Measurements from ENCODE around the gene DDIT3.

Gene DDIT3

DNA sequence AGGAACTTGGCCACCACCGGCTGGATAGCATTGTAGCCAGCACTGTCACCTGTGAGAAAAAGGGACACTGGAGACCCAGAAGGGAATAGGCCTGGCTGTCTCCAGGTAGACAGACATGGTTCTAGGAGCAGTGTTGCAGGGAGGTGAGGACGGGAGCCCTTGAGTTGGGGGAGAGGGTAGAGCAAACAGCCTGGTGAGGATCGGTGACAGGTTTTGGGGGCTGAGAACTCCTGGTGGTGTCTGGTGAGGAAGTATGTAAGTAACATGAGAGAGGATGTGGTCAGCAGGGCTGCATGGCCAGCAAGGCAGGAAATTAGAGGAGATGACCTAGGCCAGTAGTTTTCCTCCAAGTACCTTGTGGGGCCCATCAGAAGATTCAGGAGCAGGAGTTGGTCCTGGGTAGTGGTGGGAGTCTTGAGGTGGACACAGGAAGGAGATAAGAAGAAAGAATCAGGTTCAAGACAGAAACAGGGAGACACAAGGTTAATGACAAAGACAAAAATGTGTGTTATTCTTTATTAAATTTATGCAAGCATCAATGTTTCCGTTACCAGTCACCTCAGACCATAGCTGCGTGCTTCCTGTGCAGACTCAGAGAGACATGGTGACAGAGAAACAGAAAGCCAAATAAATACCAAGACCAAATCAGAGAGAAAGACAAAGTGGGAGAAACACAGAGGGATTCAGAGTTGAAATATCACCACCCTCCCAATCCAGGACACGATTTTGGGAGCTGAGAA lies 40.8 kb downstream of the DDIT3 start, which contains the start of gene ARHGAP9:
TSS of gene ARHGAP9 (minus strand) at position 491 of the 740 bp plus-strand sequence. CDS start at position 31, 460 bp downstream.
- no peak for DNase-seq

DNA sequence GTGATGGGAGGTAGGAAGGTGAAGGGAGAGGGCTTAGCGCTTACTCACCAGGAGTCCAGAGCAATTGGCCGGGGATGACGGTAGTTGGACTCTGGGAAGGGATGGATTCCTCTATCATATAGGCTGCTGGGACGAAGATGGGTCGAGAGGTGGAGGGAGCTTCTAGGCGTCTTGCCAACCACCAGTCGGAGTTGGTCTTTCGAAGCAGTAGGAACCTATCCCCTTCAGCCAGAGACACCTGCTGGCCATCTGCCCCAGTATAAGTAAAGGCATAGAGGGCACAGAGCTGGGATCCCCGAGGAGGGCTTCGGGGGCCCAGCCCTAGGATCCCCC lies 41.3 kb downstream of the DDIT3 start:
- no peak for DNase-seq

DNA sequence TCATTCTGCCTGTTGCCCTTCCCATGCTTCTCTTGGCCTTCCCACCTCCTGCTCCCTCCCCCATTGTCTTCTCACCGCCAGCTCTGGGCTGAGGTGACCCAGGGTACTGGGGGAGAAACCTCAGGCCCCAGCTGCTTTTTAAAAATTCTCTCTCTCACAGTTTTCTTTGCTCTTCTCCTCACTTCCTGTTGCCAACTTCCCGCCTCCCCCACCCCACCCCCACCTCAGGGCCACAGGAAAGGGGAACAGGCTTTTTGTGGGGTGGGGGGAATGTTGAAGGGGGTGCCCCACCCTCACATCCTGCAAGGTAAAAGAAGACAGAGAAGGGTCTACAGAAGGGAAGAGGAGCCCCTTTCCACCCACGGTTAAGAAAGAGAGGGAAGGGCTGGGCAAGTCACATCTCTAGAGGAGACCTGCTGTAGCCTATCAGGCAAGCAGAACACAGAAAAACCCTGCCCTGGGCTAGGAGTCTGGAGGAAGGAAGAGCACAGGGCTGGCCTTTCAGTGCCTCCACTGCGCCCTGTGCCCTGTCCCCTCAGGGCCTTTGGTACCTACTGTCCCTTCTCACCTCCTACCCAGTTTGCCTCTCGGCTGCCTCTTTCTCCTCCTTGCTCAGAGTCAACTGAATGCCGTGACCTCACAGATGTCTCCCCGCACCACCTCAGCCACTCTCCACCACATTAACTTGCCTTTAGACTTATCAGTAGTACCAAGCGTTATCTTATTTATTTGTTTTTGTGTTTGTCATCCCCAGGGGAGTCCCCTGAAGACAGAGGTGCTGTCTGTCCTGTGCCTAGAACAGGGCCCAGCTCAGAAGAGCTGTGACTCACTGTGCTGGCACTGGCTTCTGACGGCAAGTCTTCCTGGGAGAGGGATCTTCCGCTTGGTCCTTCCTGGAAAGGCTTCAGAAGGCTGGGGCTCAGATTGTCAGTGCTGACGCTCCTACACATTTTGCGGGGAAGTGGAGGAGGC lies 42.3 kb downstream of the DDIT3 start:
- DNase-seq = no peak

DNA sequence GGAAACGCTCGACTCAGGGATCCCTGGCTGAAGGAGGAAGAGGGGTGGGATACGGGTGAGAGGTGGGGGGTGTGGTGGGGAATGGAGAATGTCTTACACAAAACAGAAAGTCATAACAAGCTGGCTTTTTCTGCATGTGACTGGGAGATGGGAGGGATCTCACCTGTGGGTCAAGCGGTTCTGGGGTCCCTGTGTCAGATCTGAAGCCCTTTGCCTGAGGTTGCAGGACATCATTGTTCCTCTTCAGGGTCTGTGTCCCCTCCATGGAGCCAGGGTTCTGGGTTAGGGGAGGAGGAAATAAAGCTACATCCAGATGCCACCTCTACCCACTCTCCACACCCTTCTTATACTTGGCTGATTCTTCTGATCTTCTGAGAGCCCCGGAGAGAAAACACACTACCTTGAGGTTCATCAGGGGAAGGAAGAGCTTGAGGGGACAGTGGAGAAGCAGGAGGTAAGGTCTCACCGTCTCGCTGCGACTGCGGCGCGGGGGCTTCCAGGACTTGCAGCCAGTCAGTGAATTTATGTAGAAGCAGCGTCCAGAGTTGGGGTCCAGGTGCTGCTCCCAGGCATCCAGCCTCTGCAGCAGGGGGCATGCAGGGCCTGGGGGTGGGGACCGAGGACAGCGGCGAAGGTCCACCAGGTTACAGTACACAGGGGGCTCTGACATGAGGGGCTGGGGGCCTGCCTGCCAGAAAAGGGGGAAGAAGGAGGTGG lies 43.2 kb downstream of the DDIT3 start:
- no peak for DNase-seq

DNA sequence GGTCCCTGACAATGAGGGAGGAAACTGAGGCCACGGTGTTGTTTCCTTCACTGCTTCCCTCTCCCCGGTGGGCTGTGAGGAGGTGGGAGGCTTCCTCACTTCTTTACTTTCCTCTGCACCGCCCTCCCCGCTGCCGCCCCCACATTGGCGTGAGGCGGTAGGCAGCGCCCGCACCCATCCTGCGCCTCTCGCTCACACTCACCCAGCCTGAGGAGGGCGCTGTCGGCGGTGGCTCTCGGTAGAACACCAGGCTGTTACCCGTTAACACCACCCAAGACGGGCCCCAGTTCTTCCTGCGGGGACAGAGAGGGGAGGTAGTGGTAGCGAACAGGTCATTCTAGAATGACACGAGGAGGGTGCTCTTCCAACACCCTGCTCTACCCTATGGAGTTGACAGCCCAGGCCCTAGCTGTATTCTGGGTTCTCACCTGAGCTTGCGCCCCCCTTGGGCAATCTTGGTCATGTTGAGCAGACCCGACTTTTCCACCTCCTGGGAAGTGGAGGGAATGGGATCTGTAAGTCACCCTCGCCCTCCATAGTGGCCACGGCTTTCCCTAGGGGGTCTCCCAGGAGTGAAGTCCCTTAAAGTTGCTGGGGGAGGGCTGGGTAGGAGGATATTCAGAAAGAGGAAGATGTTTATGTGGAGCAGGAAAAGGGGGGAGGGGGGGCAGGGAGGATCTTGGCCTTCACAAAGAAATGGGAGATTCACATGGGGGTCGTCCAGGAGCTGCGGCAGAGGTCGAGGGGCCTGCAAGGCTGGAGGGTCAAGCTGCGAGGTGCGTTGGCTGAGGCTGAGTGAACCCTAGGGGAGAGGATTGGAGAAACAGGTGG lies 43.9 kb downstream of the DDIT3 start:
- DNase-seq = no peak

DNA sequence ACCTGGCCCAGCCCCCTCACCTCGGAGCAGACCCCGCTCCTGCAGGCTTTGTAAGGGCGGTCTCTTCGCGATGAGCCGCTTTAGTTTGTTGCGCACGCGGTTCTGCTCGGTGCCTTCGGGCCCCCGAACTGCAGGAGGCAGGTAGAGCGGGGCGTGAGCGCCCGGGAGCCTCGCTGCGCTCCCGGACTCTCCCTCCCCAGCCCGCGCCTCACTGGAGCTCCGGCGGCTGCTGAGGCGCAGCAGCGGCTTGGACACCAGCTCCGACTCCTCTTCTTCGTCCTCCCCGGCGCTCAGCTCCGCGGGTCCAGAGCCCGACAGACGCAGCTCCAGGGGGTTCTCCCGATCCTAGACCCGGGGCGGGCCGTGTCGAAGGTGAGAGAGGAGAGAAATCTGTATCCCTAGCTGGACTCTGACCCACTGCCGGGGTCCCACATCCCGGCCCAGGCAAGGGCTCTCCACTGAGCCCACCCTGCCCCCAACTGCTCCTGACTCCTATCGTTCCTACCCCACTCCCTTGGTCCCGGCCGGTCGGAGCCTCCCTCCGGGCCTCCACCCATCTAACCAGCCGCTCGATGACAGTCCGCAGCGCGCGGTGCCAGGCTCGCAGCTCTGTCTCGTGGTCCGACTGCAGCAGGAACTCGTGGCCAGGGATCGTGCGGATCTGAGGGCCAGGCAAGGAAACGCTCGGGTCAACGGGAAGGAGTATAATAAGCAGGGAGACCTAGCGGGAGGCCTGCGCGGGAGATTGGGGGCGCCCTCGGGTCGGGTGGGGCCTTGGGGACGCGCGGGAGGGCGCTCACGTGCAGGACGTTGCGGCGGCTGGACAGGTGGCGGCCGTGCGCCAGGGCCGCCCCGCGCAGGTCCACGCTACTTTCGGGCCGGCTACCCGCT lies 44.8 kb downstream of the DDIT3 start:
- no peak for DNase-seq

DNA sequence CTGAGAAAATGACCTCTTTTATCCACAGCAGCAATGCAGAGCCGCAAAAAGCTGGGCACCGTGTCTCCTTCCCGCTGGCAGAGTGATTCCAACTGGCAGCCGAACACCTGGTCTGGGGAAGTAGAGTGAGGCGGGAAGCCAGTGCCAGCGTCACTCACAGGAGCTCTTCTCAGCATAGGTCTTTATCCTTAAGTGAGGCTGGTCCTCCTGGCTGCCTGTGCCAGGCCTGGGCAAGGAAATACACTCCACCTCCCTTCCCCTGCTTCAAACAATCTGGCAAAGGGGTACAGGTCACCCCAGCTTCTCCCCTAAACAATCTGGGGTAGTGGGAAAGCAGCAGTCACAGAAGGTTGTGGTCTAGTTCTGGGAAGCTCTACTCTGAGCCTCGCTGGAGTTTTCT lies 45.5 kb downstream of the DDIT3 start:
- DNase-seq = no peak

DNA sequence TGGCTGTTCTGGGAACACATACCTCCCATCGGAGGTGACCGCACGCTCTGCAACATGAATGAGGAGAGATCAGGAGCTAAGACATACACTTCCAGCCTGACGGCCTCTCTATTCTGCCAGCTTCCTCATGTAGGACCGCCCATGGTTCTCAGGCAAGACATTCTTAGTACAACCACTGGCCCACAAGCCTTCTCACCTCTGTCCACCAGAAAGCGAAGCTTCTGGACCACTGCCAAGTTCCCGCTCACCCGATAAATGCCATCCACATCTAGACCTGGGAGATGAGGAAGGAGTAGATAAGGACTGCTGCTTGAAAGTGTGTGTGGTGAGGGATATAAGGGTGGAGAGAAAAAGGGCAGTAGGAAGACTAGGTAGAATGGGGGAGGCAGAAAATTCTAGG lies 45.9 kb downstream of the DDIT3 start:
- no peak for DNase-seq

DNA sequence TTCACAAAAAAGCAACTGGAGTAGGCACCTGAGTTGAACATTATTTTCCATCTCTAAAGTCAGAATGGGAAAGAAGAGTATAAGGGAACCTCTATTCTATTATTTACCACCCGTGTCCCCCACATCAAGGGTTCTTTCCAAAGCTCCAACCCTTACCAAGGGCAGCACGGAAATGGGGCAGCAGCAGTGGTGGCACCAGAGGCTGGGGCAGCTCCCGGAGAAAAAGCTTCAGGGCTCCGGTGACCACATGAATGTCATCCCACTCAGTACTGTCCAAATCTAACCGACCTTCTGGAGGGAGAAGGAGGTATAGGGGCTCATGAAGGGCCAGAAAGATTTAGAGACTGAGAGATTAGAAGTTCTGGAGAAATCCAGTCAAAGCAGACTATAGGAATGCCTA lies 46.4 kb downstream of the DDIT3 start:
- DNase-seq = no peak

DNA sequence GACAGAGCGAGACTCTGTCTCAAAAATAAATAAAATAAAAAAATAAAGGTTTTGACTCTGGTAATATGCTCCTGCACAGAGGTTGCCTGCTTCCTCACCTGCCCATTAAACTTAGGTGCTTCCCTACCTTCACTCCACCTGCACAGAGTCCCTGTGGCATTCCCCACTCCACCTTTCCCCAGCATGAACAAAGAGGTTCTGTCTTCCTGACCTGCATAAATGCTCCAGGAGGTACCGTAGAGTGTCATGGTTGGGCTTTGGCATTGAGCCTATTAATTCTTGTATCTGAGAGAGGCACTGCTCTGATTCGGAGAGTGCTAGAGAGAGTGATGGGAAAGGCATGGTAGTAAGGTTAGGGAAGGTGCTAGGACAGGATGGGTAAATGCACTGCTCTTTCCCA lies 46.9 kb downstream of the DDIT3 start:
- no peak for DNase-seq

DNA sequence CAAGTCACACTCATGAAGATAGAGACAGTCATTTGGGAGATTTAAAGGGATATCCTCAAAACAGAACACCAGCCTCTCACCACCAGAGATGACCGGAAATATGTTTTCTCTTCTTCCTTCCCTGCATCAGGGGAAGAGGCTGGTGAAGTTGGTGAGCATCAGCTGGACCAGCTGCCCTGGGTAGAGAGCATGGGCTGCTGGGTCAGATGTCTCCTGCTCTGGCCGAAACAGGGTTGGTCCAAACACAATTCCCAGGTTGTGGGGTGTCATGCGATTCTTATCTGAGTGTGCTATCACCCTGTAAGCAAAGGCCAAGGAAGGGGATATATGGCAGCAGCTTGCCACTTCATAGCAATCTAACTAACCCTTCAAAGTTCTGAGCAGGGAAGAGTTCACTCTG lies 47.9 kb downstream of the DDIT3 start:
- no peak for DNase-seq

DNA sequence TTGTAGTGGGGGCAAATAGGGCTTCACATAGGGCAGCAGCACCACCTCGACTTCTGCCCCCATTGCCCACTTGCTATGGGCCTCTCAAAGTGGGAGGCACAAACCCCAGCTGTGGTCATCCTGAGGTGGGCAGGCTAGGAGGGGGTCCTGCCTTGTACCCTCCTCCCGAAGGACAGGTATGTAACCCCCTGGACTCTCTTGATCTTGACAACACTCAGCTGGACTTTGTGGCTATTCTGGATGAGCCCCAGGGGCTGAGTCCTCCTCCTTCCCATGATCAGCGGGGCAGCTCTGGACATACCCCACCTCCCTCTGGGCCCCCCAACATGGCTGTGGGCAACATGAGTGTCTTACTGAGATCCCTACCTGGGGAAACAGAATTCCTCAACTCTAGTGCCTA lies 48.7 kb downstream of the DDIT3 start:
- DNase-seq = no peak

DNA sequence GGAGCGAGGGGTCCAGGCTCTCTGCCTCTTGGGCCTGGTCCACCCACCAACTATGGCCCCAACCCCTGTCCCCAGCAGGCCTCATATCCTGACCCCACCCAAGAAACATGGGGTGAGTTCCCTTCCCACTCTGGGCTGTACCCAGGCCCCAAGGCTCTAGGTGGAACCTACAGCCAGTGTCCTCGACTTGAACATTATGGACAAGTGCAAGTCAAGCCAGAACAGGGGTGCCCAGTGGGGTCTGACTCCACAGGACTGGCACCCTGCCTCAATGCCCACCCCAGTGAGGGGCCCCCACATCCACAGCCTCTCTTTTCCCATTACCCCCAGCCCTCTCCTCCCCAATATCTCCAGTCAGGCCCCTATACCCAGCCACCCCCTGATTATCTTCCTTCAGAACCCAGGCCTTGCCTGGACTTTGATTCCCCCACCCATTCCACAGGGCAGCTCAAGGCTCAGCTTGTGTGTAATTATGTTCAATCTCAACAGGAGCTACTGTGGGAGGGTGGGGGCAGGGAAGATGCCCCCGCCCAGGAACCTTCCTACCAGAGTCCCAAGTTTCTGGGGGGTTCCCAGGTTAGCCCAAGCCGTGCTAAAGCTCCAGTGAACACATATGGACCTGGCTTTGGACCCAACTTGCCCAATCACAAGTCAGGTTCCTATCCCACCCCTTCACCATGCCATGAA lies 49.2 kb downstream of the DDIT3 start:
- DNase-seq = no peak

DNA sequence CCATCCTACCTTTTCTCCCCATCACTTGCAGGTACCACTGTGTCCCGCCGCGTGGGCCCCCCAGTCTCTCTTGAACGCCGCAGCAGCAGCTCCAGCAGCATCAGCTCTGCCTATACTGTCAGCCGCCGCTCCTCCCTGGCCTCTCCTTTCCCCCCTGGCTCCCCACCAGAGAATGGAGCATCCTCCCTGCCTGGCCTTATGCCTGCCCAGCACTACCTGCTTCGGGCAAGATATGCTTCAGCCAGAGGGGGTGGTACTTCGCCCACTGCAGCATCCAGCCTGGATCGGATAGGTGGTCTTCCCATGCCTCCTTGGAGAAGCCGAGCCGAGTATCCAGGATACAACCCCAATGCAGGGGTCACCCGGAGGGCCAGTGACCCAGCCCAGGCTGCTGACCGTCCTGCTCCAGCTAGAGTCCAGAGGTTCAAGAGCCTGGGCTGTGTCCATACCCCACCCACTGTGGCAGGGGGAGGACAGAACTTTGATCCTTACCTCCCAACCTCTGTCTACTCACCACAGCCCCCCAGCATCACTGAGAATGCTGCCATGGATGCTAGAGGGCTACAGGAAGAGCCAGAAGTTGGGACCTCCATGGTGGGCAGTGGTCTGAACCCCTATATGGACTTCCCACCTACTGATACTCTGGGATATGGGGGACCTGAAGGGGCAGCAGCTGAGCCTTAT lies 49.9 kb downstream of the DDIT3 start:
- DNase-seq = no peak

DNA sequence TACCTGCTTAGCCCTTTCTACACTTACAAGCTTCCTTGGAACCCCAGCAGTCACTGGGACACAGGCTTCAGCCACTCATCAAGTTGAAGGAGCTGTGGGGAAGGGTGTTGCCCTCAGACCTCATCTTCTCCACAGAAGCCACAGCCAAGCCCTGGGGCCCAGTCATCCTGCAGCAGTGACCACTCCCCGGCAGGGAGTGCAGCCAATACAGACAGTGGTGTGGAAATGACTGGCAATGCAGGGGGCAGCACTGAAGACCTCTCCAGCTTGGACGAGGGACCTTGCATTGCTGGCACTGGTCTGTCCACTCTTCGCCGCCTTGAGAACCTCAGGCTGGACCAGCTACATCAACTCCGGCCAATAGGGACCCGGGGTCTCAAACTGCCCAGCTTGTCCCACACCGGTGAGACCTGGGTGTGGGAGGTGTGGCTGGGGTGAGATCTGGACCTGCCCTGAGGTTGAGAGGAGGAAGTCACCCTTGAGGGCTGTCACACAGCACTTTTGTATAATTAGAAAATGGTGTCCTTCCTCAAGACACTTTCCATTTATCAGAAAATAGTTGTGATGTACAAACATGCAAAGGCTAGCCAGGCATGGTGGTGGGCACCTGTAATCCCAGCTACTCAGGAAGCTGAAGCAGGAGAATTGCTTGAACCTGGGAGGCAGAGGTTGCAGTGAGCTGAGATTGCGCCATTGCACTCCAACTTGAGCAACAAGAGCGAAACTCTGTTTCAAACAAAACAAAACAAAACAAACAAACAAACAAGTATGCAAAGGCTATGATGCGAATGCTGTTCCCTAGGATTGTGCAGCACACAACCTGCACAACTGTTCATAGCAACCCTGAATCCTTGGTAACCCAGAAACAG lies 50.8 kb downstream of the DDIT3 start:
- no peak for DNase-seq

DNA sequence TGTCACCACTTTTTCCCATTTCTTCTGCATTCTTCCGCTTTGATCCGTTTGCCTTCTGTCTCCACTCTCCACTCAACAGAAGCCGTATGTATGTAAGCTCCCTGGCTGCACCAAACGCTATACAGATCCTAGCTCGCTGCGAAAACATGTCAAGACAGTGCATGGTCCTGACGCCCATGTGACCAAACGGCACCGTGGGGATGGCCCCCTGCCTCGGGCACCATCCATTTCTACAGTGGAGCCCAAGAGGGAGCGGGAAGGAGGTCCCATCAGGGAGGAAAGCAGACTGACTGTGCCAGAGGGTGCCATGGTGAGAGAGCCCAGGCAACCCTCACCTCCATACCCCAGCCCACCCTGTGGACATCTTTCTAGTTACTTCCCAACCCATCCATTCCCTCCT lies 52.4 kb downstream of the DDIT3 start:
- DNase-seq = no peak

DNA sequence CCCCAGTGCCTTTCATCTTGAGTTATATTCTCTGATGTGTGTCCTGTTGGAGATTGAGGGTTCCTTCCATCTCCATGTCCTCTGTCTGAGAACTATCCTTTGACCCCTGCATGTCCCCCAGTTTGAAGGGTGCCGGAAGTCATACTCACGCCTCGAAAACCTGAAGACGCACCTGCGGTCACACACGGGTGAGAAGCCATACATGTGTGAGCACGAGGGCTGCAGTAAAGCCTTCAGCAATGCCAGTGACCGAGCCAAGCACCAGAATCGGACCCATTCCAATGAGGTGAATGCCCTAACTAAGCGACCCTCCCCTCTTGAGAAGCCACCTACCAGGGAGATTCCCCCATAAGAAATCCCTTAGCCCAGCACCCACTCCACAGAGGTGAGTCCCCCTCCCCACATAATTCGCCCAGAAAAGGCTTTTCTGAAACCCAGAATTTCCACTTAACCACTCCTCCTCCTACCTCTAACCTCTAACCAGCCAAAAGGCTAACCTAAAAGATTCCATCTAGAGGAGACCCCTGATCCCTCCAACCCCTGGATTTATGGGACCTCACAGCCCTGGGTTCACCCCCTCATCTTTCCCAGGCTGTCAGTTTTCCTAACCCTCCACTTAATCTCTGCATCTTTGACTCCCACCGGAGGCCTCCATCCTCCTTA lies 53.0 kb downstream of the DDIT3 start:
- no peak for DNase-seq
